Measurements from ENCODE around the gene SCGB2A2.

The SCGB2A2 gene

GRCh38 chr11:62251698-62252097 lies 18.3 kb upstream of the SCGB2A2 start:
- no peak overlapping the region for H3K4me2 ChIP-seq (ENCODE audit: low read length)
- H3K4me3 ChIP-seq (ENCODE audit: low read depth, low read length) = no peak overlapping the region
- no peak for TF ChIP-seq CTCF (IDR thresholded peaks at IDR 0.05)
- no peak overlapping the region for H3K27ac ChIP-seq
- H3K9ac ChIP-seq = no peak overlapping the region
- no peaks in the 10 kb centered on the region for H3K79me2 ChIP-seq
- H3K27me3 ChIP-seq (ENCODE audit: control insufficient read depth, insufficient read depth, low read length) = no peaks in the 10 kb centered on the region
- H3K4me1 ChIP-seq = no peaks in the 10 kb centered on the region
- no peaks in the 10 kb centered on the region for H3K36me3 ChIP-seq (ENCODE audit: control insufficient read depth, insufficient read depth, low read length)
- no peaks in the 10 kb centered on the region for H3K9me3 ChIP-seq (ENCODE audit: control insufficient read depth, low read length)
- H2AFZ ChIP-seq = no peak overlapping the region

- H3K36me3 ChIP-seq (ENCODE audit: control insufficient read depth, insufficient read depth, low read length) = no peaks in the 10 kb centered on the region
- TF ChIP-seq CTCF (IDR thresholded peaks at IDR 0.05) = no peak
- H3K79me2 ChIP-seq = no peaks in the 10 kb centered on the region
- no peak overlapping the region for H3K27ac ChIP-seq
- H3K4me2 ChIP-seq (ENCODE audit: low read length) = no peak overlapping the region
- no peaks in the 10 kb centered on the region for H3K27me3 ChIP-seq (ENCODE audit: control insufficient read depth, insufficient read depth, low read length)
- H3K4me1 ChIP-seq = no peaks in the 10 kb centered on the region
- no peak overlapping the region for H3K4me3 ChIP-seq (ENCODE audit: low read depth, low read length)
- no peaks in the 10 kb centered on the region for H3K9me3 ChIP-seq (ENCODE audit: control insufficient read depth, low read length)
- no peak overlapping the region for H2AFZ ChIP-seq
- no peak overlapping the region for H3K9ac ChIP-seq
Observed at GRCh38 chr11:62253999-62254542, 15.9 kb upstream of the SCGB2A2 start.

GRCh38 chr11:62256281-62256680 lies 13.7 kb upstream of the SCGB2A2 start:
- H3K4me1 ChIP-seq = no peaks in the 10 kb centered on the region
- H3K9ac ChIP-seq = no peak overlapping the region
- H3K27me3 ChIP-seq (ENCODE audit: control insufficient read depth, insufficient read depth, low read length) = no peaks in the 10 kb centered on the region
- no peak overlapping the region for H3K4me2 ChIP-seq (ENCODE audit: low read length)
- H3K9me3 ChIP-seq (ENCODE audit: control insufficient read depth, low read length) = no peaks in the 10 kb centered on the region
- H3K27ac ChIP-seq = no peak overlapping the region
- H3K36me3 ChIP-seq (ENCODE audit: control insufficient read depth, insufficient read depth, low read length) = no peaks in the 10 kb centered on the region
- TF ChIP-seq CTCF (IDR thresholded peaks at IDR 0.05) = no peak
- no peaks in the 10 kb centered on the region for H3K79me2 ChIP-seq
- no peak overlapping the region for H3K4me3 ChIP-seq (ENCODE audit: low read depth, low read length)
- H2AFZ ChIP-seq = no peak overlapping the region

- H3K4me1 ChIP-seq = no peaks in the 10 kb centered on the region
- no peak for TF ChIP-seq CTCF (IDR thresholded peaks at IDR 0.05)
- no peak overlapping the region for H3K4me3 ChIP-seq (ENCODE audit: low read depth, low read length)
- H3K79me2 ChIP-seq = no peaks in the 10 kb centered on the region
- no peaks in the 10 kb centered on the region for H3K27me3 ChIP-seq (ENCODE audit: control insufficient read depth, insufficient read depth, low read length)
- no peak overlapping the region for H2AFZ ChIP-seq
- no peak overlapping the region for H3K4me2 ChIP-seq (ENCODE audit: low read length)
- H3K27ac ChIP-seq = no peak overlapping the region
- H3K9me3 ChIP-seq (ENCODE audit: control insufficient read depth, low read length) = no peaks in the 10 kb centered on the region
- no peaks in the 10 kb centered on the region for H3K36me3 ChIP-seq (ENCODE audit: control insufficient read depth, insufficient read depth, low read length)
- H3K9ac ChIP-seq = no peak overlapping the region
Observed at GRCh38 chr11:62260261-62260953, 9.6 kb upstream of the SCGB2A2 start.

GRCh38 chr11:62264004-62264403 lies 6.0 kb upstream of the SCGB2A2 start:
- Histone ChIP-seq H3K36me3 (ENCODE audit: control insufficient read depth, insufficient read depth, low read length) (no peaks in the 10 kb centered on the region), H3K4me3 (ENCODE audit: low read depth, low read length) (no peak overlapping the region), H3K79me2 (no peaks in the 10 kb centered on the region), H3K4me2 (ENCODE audit: low read length) (no peak overlapping the region), H3K4me1 (no peaks in the 10 kb centered on the region), H3K27me3 (ENCODE audit: control insufficient read depth, insufficient read depth, low read length) (no peaks in the 10 kb centered on the region), H2AFZ (no peak overlapping the region), H3K9ac (no peak overlapping the region), H3K27ac (no peak overlapping the region), H3K9me3 (ENCODE audit: control insufficient read depth, low read length) (no peaks in the 10 kb centered on the region)
- TF ChIP-seq CTCF (IDR thresholded peaks at IDR 0.05) = no peak

Measured in parathyroid adenoma (tissue), 2 donors.